Heart right ventricle (tissue), 16 donors: Measurements from ENCODE around the gene MACROD2. TPM values are rescaled to one million over a fixed set of nuclear protein-coding genes. Genes with fewer than 3 reads are reported as not detected.

Source experiments
- ATAC-seq, 8 donors: fragments of 200-7000 bp; cut with Tn5 transposase; one replicate each; pipeline ENCODE4 v1.9.1; 2020; ENCODE audit warnings: mild to moderate bottlenecking in 8 of 8, moderate library complexity in 8 of 8, moderate number of reproducible peaks in 1 of 8
- DNase-seq, 2 donors: peaks; one replicate each; pipeline ENCODE4 v3.0.0-alpha.2; 2020
- H3K27ac ChIP-seq, 10 donors: fragments of 200-600 bp; sonication (generic) in 2 of 10; one replicate each; pipeline versions ENCODE4 v1.5.0 to v1.8.0; 2020 to 2022; ENCODE audit warnings: mild to moderate bottlenecking in 3 of 10
- H3K27me3 ChIP-seq, 7 donors: fragments of 200-600 bp; one replicate each; pipeline ENCODE4 v1.8.0; 2021 to 2022; ENCODE audit warnings: mild to moderate bottlenecking in 2 of 7
- H3K36me3 ChIP-seq, 9 donors: fragments of 200-600 bp; sonication (generic) in 1 of 9; one replicate each; pipeline versions ENCODE4 v1.5.0 to v1.8.0; 2020 to 2022; ENCODE audit warnings: mild to moderate bottlenecking in 2 of 9
- H3K4me1 ChIP-seq, 9 donors: fragments of 200-600 bp; sonication (generic) in 1 of 9; one replicate each; pipeline versions ENCODE4 v1.5.0 to v1.8.0; 2020 to 2022; ENCODE audit warnings: mild to moderate bottlenecking in 4 of 9
- H3K4me3 ChIP-seq, 10 donors: fragments of 200-600 bp; sonication (generic) in 2 of 10; one replicate each; pipeline versions ENCODE4 v1.5.0 to v1.8.0; 2020 to 2022; ENCODE audit warnings: mild to moderate bottlenecking in 7 of 10, moderate library complexity in 2 of 10
- H3K9me3 ChIP-seq, 11 donors: fragments of 200-600 bp in 10 of 11; sonication (generic) in 2 of 11; one replicate each; pipeline versions ENCODE4 v1.5.0 to v1.8.0; 2013 to 2022; ENCODE audit warnings: mild to moderate bottlenecking in 2 of 11, control low read depth in 1 of 11, moderate library complexity in 1 of 11
- CTCF ChIP-seq, 9 donors: fragments of 200-600 bp; sonication (generic) in 2 of 9; IDR thresholded peaks; one replicate each; pipeline versions ENCODE4 v1.5.0 to v1.8.0; 2021 to 2022; ENCODE audit warnings: antibody characterized with exemption in 9 of 9, mild to moderate bottlenecking in 5 of 9, moderate library complexity in 1 of 9
- WGBS, 2 donors: extraction: QIAGEN DNeasy Blood & Tissue Kit; methylation state at CpG; one replicate each; pipeline ENCODE4 v1.1.7; 2013; ENCODE audit warnings: inconsistent platforms in 1 of 2; 5-methylcytosine and 5-hydroxymethylcytosine counted together
- intact Hi-C, 10 donors: fragments of 100-400 bp; cut with DNase I; formaldehyde crosslinking; loops; one replicate each; pipeline versions ENCODE4 v1.11.1 to v1.14.2; 2022
- polyA plus RNA-seq, 2 donors: library from polyadenylated mRNA; stranded (reverse); fragments of 200-250 nt; gene quantifications; one replicate each; pipeline ENCODE4 v1.2.3, GENCODE V29; 2013
- total RNA-seq, 10 donors: library from RNA; stranded (reverse); fragmentation: NEBNext Ultra II Directional in 3 of 10; extraction: Animal tissue kit (Norgen Biotek cat#: 25700) in 3 of 10; gene quantifications; one replicate each; pipeline versions ENCODE4 v1.2.1 to v1.2.4, GENCODE V29; 2021 to 2023
- donor health status: Arrhythmogenic right ventricular cardiomyopathy.
- donor health status: ischemic (EF 13 %, LVEDD 7.1; RV severe dilation, severe dysfunction).
- donor health status: healthy with polysubstance abuse.
- donor health status: DM: no; HTN: yes; CAD: no.
- donor health status: DM: no; HTN: no; CAD: no.
- donor health status: ischemic (EF 25% LVEDD 6.9; RV normal size, moderate dysfunction).
- donor health status: ischemic (EF 25% LVEDD 5.7; RV mildly dilated, moderate dysfunction).
- donor health status: healthy.
- donor health status: DM: yes; HTN: yes; CAD: no.
- donor health status: Ischemic cardiomyopathy.
- donor health status: ischemic (EF 35%, LVEDD 5.7; RV mildly dilated, moderate dysfunction).
- donor health status: nonischemic (EF 11% LVEDD 7.7; RV severe dilation, severe dysfunction).
- donor health status: DM: yes; HTN: yes; CAD: no.
- donor health status: PGD.
- donor health status: ischemic (EF 29% LVEDD 5.4; RV normal size, mild dysfunction).
- donor health status: nonischemic (EF 23%, LVEDD 6.1; RV moderate dilation, normal function).

Gene MACROD2
- total and polyA plus RNA-seq, 12 donors: 0.28 to 6.4 (median 4.1) TPM

GRCh38 chr20:15506311-15506710 lies 1511.0 kb downstream of the MACROD2 start:
- no peaks in the 10 kb centered on the region for H3K27me3 ChIP-seq
- intact Hi-C loops: no loop called here
- H3K9me3 ChIP-seq: peaks cover 0 to 4% (median 0%) of the 10 kb centered on the region in 11 donors
- no peak overlapping the region for H3K4me3 ChIP-seq
- H3K27ac ChIP-seq: no peak overlapping the region
- H3K36me3 ChIP-seq: no peaks in the 10 kb centered on the region
- no peak for TF ChIP-seq CTCF (IDR thresholded peaks at IDR 0.05)
- H3K4me1 ChIP-seq: no peaks in the 10 kb centered on the region
- DNase-seq (no peak), ATAC-seq (no peak)
- WGBS, 2 donors: 82 to 86% methylated on average over 5 of the region's 5 CpGs

DNA sequence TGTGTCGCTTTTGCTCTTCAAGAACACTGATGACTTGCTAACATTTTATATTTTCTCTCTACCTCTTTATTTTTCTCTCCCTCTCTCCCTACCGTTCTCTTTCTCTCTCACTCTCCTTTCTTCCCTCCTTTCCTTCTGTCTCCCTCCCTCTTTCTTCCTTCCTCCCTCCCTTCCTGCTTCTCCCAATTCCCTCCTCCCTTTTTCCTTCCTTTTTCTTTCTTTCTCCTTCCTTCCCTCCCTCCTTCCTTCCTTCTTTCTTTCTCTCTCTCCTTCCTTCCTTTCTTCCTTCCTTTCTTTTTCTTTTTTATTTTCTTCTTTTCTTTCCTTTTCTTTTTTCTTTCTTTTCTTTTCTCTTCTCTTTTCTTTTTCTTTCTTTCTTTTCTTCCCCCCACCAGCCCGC lies 1511.8 kb downstream of the MACROD2 start:
- intact Hi-C loops: no loop called here
- Histone ChIP-seq H3K4me1 (no peaks in the 10 kb centered on the region), H3K4me3 (no peak overlapping the region), H3K27ac (no peak overlapping the region), H3K36me3 (no peaks in the 10 kb centered on the region), H3K9me3 (peaks cover 0 to 4% (median 0%) of the 10 kb centered on the region in 11 donors), H3K27me3 (no peaks in the 10 kb centered on the region)
- ATAC-seq: no peak
- DNase-seq: no peak
- WGBS, 2 donors: 89 to 93% methylated on average over 3 of the region's 3 CpGs
- TF ChIP-seq CTCF (IDR thresholded peaks at IDR 0.05): no peak

GRCh38 chr20:15511551-15511950 lies 1516.2 kb downstream of the MACROD2 start:
- no peak for TF ChIP-seq CTCF (IDR thresholded peaks at IDR 0.05)
- no peaks in the 10 kb centered on the region for H3K27me3 ChIP-seq
- 94 to 97% methylated on average over 1 of the region's 1 CpG for WGBS, 2 donors
- intact Hi-C loops: loop anchor here in 1 of 10 donors (10.0 kb wide), 1 partner anchor 57 kb away; no protein-coding TSS in a partner anchor
- ATAC-seq (no peak), DNase-seq (no peak)
- no peak overlapping the region for H3K27ac ChIP-seq
- peaks cover 0 to 4% (median 0%) of the 10 kb centered on the region in 11 donors for H3K9me3 ChIP-seq
- H3K4me3 ChIP-seq: no peak overlapping the region
- H3K36me3 ChIP-seq: no peaks in the 10 kb centered on the region
- no peaks in the 10 kb centered on the region for H3K4me1 ChIP-seq

GRCh38 chr20:15512916-15513315 lies 1517.6 kb downstream of the MACROD2 start:
- TF ChIP-seq CTCF (IDR thresholded peaks at IDR 0.05): no peak
- intact Hi-C loops: loop anchor here in 1 of 10 donors (10.0 kb wide), 1 partner anchor 58 kb away; no protein-coding TSS in a partner anchor
- H3K4me3 ChIP-seq: no peak overlapping the region
- H3K27ac ChIP-seq: no peak overlapping the region
- H3K27me3 ChIP-seq: no peaks in the 10 kb centered on the region
- no peak for DNase-seq
- WGBS, 2 donors: 48 to 53% methylated on average over 5 of the region's 5 CpGs
- H3K4me1 ChIP-seq: no peaks in the 10 kb centered on the region
- no peaks in the 10 kb centered on the region for H3K36me3 ChIP-seq
- peaks cover 0 to 7% (median 0%) of the 10 kb centered on the region in 11 donors for H3K9me3 ChIP-seq
- ATAC-seq: no peak
